Type B pancreatic cell (in vitro differentiated cells): Measurements from ENCODE around the gene ACE2. TPM values are rescaled to one million over a fixed set of nuclear protein-coding genes. Genes with fewer than 3 reads are reported as not detected.
"Not testable (repeated sequence)": the region's sequence is repeated elsewhere in the genome, so short reads cannot be mapped to it uniquely, and the experiment has no call there.

Source experiments
- DNase-seq: peaks from one replicate; pipeline ENCODE4 v3.0.0; 2021; ENCODE audit warnings: mixed read lengths; ENCODE audit not compliant: unreplicated experiment; ENCODE audit errors: extremely low spot score
- H3K27ac Mint-ChIP-seq: 2 replicates; pipeline ENCODE4 v1.8.0; 2021; ENCODE audit warnings: mild to moderate bottlenecking, mixed read lengths
- H3K27me3 Mint-ChIP-seq: 2 replicates; pipeline ENCODE4 v1.8.0; 2021; ENCODE audit warnings: mixed read lengths
- H3K36me3 Mint-ChIP-seq: 2 replicates; pipeline ENCODE4 v1.8.0; 2021; ENCODE audit warnings: mixed read lengths
- H3K4me1 Mint-ChIP-seq: one replicate; pipeline ENCODE4 v1.8.0; 2021; ENCODE audit warnings: mixed read lengths; ENCODE audit not compliant: unreplicated experiment
- H3K4me3 Mint-ChIP-seq: 2 replicates; pipeline ENCODE4 v1.8.0; 2021; ENCODE audit warnings: mild to moderate bottlenecking, mixed read lengths
- H3K9me3 Mint-ChIP-seq: 2 replicates; pipeline ENCODE4 v1.8.0; 2021; ENCODE audit warnings: mixed read lengths
- long read RNA-seq: library from polyadenylated mRNA; unstranded; transcript quantifications from one replicate; pipeline ENCODE4 v2.0.0, GENCODE V29; 2020
- total RNA-seq: library from RNA; stranded (reverse); gene quantifications from 2 replicates; pipeline ENCODE4 v1.2.1, GENCODE V29; 2021; ENCODE audit warnings: low replicate concordance
- TF ChIP-seq, protein P1 (sequence below): fragments of 200-600 bp; sonication (generic); conservative IDR thresholded peaks from 2 replicates; pipeline ENCODE4 v1.5.0; 2021; ENCODE audit warnings: antibody characterized with exemption, mild to moderate bottlenecking

Gene ACE2
- 22.6 and 74.5 TPM in 2 replicates for total RNA-seq
- long read RNA-seq, transcript ACE2-201 (18 exons, 3,393 nt) = major isoform, 348 of 599 reads
- long read RNA-seq, transcript ACE2-202 (19 exons, 3,507 nt) = minor isoform, 26 of 599 reads
- long read RNA-seq, partial matches to known transcripts = 164 of 599 reads
- long read RNA-seq, other reads (novel, unspliced or antisense) = 59 of 599 reads

DNA sequence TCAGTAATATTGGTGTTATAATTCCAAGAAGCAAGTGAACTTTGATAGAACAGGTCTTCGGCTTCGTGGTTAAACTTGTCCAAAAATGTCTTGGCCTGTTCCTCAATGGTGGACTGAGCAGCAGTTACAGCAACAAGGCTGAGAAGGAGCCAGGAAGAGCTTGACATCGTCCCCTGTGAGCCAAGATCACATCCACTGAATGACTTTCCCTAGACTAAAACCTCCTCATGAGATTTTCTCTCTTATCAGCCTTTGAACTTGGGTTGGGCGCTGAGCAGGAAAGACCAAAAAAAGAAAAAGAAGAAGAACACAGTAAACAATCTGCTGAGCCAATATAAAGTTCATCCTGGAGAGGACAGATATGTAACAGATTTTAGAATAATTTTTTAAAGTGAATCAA is at the start of gene ACE2:
ACE2 (minus strand) TSS at position 216 of the 400 bp plus-strand sequence; CDS start at position 167, 49 bp downstream.
- H3K27ac Mint-ChIP-seq = peak within 1 kb of the TSS; percentile 88
- H3K27me3 Mint-ChIP-seq = no peaks in the 10 kb centered on the region
- peaks cover 4% of the 10 kb centered on the region for H3K36me3 Mint-ChIP-seq
- H3K4me1 Mint-ChIP-seq = peaks cover 12% of the 10 kb centered on the region
- TF ChIP-seq, protein P1, sequence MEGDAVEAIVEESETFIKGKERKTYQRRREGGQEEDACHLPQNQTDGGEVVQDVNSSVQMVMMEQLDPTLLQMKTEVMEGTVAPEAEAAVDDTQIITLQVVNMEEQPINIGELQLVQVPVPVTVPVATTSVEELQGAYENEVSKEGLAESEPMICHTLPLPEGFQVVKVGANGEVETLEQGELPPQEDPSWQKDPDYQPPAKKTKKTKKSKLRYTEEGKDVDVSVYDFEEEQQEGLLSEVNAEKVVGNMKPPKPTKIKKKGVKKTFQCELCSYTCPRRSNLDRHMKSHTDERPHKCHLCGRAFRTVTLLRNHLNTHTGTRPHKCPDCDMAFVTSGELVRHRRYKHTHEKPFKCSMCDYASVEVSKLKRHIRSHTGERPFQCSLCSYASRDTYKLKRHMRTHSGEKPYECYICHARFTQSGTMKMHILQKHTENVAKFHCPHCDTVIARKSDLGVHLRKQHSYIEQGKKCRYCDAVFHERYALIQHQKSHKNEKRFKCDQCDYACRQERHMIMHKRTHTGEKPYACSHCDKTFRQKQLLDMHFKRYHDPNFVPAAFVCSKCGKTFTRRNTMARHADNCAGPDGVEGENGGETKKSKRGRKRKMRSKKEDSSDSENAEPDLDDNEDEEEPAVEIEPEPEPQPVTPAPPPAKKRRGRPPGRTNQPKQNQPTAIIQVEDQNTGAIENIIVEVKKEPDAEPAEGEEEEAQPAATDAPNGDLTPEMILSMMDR = no peak
- H3K4me3 Mint-ChIP-seq = peak within 1 kb of the TSS; percentile 68
- DNase-seq = no peak
- H3K9me3 Mint-ChIP-seq = peaks cover 5% of the 10 kb centered on the region

DNA sequence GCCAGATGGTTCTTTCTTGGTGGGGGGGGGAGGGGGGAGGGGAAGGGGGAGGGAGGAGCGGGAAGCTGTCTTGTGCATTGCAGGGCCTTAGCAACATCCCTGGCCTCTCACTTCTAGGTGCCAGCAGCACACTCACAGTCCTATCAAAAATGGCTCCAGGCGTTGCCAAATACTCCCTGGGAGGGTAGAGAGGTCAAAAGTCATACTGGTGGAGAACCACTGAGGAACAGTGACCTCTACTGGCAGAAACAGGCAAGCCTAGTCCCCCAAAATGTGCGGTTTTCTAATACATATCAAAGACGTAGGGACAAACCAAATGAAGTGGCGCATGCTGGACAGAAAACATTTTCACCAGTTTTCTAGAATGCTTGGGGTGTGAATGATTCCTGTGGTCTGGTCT is 46.8 kb upstream of the ACE2 start:
- not testable (repeated sequence) for H3K4me3 Mint-ChIP-seq, H3K4me1 Mint-ChIP-seq, DNase-seq, H3K9me3 Mint-ChIP-seq, H3K36me3 Mint-ChIP-seq, H3K27me3 Mint-ChIP-seq, H3K27ac Mint-ChIP-seq

DNA sequence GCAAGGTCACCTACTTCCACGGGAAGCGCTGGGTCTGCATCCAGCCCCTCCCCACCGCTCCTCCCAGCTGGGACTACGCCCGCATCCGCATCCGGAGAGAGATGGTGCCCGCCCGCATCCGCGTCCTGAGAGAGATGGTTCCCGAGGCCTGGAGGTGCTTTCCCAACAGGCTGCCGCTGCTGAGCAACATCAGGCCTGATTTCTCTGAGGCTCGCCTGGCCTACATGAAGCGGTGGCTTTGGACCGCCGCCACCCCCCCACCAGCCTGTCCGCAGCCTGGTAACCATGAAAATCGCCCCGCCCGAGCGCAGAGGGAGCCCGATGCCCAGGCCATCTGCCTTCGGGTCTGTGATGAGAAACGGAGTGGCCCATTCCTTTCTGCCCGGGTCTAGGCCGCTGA is 45.8 kb upstream of the ACE2 start:
- DNase-seq = no peak
- no peaks in the 10 kb centered on the region for H3K36me3 Mint-ChIP-seq
- no peaks in the 10 kb centered on the region for H3K4me1 Mint-ChIP-seq
- no peak overlapping the region for H3K4me3 Mint-ChIP-seq
- H3K27ac Mint-ChIP-seq = no peak overlapping the region
- no peaks in the 10 kb centered on the region for H3K27me3 Mint-ChIP-seq
- TF ChIP-seq, protein P1 = no peak
- no peaks in the 10 kb centered on the region for H3K9me3 Mint-ChIP-seq

DNA sequence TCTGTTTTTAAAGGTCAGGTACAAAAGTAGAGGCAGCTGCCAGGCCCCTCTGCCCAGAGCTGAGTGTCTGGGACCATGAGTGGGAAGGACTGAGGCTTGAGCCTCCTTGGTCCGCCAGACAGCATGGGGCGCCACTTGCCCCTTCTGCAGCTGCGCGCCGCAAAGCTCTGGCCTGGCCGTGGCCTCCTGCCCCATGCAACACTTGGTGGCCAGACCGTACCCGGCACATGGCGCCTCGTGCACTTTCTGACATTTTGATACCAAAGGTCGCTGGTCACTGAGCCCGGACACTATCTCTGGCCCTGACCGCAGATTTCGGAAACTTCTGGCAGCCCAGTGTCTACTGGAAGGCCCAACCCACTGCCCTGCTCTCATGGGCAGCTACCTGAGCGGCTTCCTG is 45.3 kb upstream of the ACE2 start:
- Mint-ChIP-seq H3K4me3 (no peak overlapping the region), H3K27ac (no peak overlapping the region), H3K4me1 (no peaks in the 10 kb centered on the region), H3K27me3 (no peaks in the 10 kb centered on the region), H3K9me3 (no peaks in the 10 kb centered on the region), H3K36me3 (no peaks in the 10 kb centered on the region)
- no peak for DNase-seq
- TF ChIP-seq, protein P1 = no peak

DNA sequence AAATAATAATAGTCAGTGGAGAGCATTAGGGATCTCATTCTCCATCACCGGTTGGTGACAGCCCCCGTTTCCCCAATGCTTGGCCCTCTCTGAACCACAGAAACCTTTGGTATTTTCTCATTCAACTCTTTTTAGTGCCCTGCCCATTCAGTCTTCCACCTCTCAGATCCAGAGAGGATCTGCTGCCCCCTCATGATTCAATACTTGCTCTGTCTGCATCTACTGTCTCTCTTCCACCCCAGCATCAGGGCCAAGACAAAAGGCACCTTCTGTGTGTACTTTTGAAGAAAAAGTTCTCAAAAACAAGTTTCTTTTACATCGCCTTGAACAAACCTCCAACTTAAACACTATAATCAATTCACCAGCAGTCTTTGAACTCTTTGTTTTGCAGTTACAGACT is 44.5 kb upstream of the ACE2 start:
- TF ChIP-seq, protein P1 = no peak
- Mint-ChIP-seq H3K4me3 (no peak overlapping the region), H3K27me3 (no peaks in the 10 kb centered on the region), H3K27ac (no peak overlapping the region), H3K9me3 (no peaks in the 10 kb centered on the region), H3K4me1 (no peaks in the 10 kb centered on the region), H3K36me3 (no peaks in the 10 kb centered on the region)
- DNase-seq = no peak

DNA sequence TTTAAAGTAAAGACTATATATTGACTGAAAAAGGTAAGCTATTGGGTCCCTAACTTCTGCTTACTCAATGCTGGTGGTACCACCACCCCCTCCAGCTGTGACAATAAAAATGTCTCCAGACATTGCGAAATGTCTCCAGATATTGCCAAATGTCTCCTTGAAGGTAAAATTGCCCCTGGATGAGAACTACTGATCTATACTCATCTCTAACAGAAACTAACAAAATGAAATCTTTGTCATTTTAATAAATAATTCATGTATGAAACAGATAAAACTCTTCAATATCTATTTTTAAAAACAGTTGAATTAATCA is 43.8 kb upstream of the ACE2 start:
- DNase-seq = no peak
- Mint-ChIP-seq H3K9me3 (no peaks in the 10 kb centered on the region), H3K36me3 (no peaks in the 10 kb centered on the region), H3K27ac (no peak overlapping the region), H3K4me3 (no peak overlapping the region), H3K27me3 (no peaks in the 10 kb centered on the region), H3K4me1 (no peaks in the 10 kb centered on the region)
- TF ChIP-seq, protein P1 = no peak
